ENCODE data around the gene NAIF1. TPM values are rescaled to one million over a fixed set of nuclear protein-coding genes. Genes with fewer than 3 reads are reported as not detected.

NAIF1 gene
- total RNA-seq, 4 donors from 2014 or later: 3.8 to 27.4 (median 10.6) TPM

DNA sequence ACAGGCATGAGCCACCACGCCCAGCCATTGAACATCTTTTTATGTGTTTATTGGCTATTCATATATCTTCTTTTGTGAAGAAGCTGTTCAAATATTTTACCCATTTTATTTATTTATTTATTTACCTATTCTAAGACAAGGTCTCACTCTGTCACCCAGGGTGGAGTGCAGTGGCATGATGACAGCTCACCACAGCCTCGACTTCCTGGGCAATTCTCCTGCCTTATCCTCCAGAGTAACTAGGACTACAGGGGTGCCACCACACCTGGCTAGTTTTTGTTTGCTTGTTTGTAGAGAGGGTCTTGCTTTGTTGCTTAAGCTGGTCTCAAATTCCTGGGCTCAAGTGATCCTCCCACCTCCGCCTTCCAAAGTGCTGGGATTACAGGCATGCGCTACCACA, 33.5 kb downstream of the NAIF1 start:
- H3K36me3 ChIP-seq: no peaks in the 10 kb centered on the region
- no peaks in the 10 kb centered on the region for H3K27me3 ChIP-seq
- TF ChIP-seq POLR2A (IDR thresholded peaks at IDR 0.05): no peak
- TF ChIP-seq CTCF (IDR thresholded peaks at IDR 0.05): no peak
- DNase-seq: no peak
- no peak overlapping the region for H3K4me3 ChIP-seq
- no peaks in the 10 kb centered on the region for H3K9me3 ChIP-seq
- no peaks in the 10 kb centered on the region for H3K4me1 ChIP-seq
- no peak overlapping the region for H3K27ac ChIP-seq
- intact Hi-C loops (cut with DNase I; ENCODE audit: low total_unique reads): loop anchor here (10.0 kb wide), 1 partner anchor 81 kb away; no protein-coding TSS in a partner anchor

DNA sequence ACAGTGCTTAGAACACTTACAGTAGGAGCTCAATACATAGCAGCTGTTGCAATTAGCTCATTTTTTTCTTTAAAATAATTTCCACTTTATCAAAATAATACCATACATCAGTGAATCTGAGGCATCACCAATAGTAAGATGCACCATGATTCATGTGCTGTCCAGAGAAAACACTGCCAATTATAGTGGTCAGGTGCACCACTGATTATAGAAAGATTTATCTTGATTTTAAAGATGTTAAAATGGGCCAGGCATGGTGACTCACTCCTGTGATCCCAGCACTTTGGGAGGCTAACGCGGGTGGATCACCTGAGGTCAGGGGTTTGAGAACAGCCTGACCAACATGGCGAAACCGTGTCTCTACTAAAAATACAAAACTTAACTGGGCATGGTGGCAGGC, 39.4 kb downstream of the NAIF1 start:
- Histone ChIP-seq H3K27ac (no peak overlapping the region), H3K4me1 (no peaks in the 10 kb centered on the region), H3K9me3 (no peaks in the 10 kb centered on the region), H3K4me3 (no peak overlapping the region), H3K36me3 (no peaks in the 10 kb centered on the region), H3K27me3 (no peaks in the 10 kb centered on the region)
- intact Hi-C loops (cut with DNase I; ENCODE audit: low total_unique reads): no loop called here
- TF ChIP-seq POLR2A (IDR thresholded peaks at IDR 0.05): no peak
- no peak for TF ChIP-seq CTCF (IDR thresholded peaks at IDR 0.05)
- DNase-seq: no peak

- TF ChIP-seq POLR2A (IDR thresholded peaks at IDR 0.05): no peak
- TF ChIP-seq CTCF (IDR thresholded peaks at IDR 0.05): no peak
- no peak overlapping the region for H3K27ac ChIP-seq
- no peaks in the 10 kb centered on the region for H3K4me1 ChIP-seq
- H3K4me3 ChIP-seq: no peak overlapping the region
- H3K9me3 ChIP-seq: no peaks in the 10 kb centered on the region
- no peaks in the 10 kb centered on the region for H3K27me3 ChIP-seq
- no peak for DNase-seq
- intact Hi-C loops (cut with DNase I; ENCODE audit: low total_unique reads): no loop called here
- H3K36me3 ChIP-seq: no peaks in the 10 kb centered on the region
Observed at GRCh38 chr9:128026773-128027541, 40.2 kb downstream of the NAIF1 start.

DNA sequence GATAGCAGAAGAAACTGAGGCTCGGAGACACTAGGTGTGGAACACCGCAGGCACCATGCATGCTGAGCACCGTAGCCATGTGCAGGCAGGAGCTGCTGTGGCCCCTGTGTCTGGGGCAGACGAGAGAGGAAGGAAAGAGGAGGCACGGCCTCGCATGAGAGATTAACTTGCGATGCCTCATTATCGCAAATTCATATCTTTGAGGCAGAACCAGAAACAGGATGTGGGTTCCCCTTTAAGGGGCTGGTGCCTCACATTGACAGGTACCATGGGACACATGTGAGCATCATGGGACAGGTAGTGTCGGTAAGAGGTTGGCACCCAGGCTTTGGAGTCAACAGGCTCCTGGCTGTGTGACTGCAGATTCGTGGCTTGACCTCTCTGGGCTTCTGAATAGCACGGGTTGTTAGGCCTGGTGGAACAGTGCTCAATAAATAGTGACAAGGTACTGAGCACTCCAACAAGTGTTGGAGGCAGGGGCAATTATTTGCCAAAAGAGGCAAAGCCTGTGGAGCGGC, 40.8 kb downstream of the NAIF1 start:
- Histone ChIP-seq H3K36me3 (no peaks in the 10 kb centered on the region), H3K27me3 (no peaks in the 10 kb centered on the region), H3K27ac (no peak overlapping the region), H3K9me3 (no peaks in the 10 kb centered on the region), H3K4me1 (no peaks in the 10 kb centered on the region), H3K4me3 (no peak overlapping the region)
- intact Hi-C loops (cut with DNase I; ENCODE audit: low total_unique reads): no loop called here
- no peak for DNase-seq
- TF ChIP-seq POLR2A (IDR thresholded peaks at IDR 0.05) (no peak), CTCF (IDR thresholded peaks at IDR 0.05) (no peak)

DNA sequence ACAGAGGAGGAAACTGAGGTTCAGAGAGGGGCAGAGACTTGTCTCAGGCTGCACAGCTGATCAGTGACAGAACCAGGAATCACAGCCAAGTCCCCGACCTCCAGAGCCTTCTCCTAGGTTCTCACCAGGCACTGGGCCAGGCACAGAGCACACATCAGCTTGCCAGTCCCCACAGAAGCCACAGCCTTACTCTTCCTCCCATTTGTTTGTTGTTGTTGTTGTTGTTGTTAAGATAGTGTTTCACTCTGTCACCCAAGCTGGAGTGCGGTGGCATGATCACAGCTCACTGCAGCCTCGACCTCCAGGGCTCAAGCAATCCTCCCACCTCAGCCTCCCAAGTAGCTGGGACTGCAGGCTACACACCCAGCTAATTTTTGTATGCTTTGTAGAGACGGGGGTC, 41.4 kb downstream of the NAIF1 start:
- Histone ChIP-seq H3K36me3 (no peaks in the 10 kb centered on the region), H3K27ac (no peak overlapping the region), H3K27me3 (no peaks in the 10 kb centered on the region), H3K4me3 (no peak overlapping the region), H3K9me3 (no peaks in the 10 kb centered on the region), H3K4me1 (no peaks in the 10 kb centered on the region)
- TF ChIP-seq CTCF (IDR thresholded peaks at IDR 0.05): no peak
- TF ChIP-seq POLR2A (IDR thresholded peaks at IDR 0.05): no peak
- DNase-seq: no peak
- intact Hi-C loops (cut with DNase I; ENCODE audit: low total_unique reads): no loop called here
